ENCODE results near the gene ITGA4.

DNA sequence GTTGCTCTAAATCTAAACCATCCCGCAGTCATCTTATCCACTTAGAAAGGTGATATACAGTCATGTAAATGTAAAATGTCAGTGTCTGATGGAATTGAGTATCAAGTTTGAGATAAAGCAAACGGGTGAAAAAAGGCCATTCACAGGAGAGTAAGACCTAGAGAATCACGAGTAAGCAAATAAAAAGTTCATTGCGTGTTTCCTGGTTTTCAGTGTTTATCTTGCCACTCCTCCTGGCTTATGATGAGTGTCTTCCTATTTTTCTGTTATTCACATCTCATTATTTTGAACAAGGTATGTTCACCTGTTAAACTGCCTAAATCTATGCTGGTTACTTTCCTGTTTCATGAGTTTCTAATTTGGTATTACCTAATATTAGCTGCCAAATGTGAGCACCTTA, 68.8 kb downstream of the ITGA4 start:
- no peak for TF ChIP-seq RFX5 (IDR thresholded peaks at IDR 0.05)
- no peak for TF ChIP-seq POLR2A (IDR thresholded peaks at IDR 0.05; ENCODE audit: low read length)
- no peak for TF ChIP-seq CEBPB (IDR thresholded peaks at IDR 0.05)
- TF ChIP-seq POLR2AphosphoS2 (conservative IDR thresholded peaks at IDR 0.05; ENCODE audit: low read length) = no peak
- no peak for TF ChIP-seq CTCF (IDR thresholded peaks at IDR 0.05)
- no peak for TF ChIP-seq MYC (IDR thresholded peaks at IDR 0.05; ENCODE audit: borderline replicate concordance, low read length)
- TF ChIP-seq CHD2 (IDR thresholded peaks at IDR 0.05; ENCODE audit: low read length, partially characterized antibody) = no peak
- TF ChIP-seq GATA3 (IDR thresholded peaks at IDR 0.05; ENCODE audit: borderline replicate concordance) = no peak
- TF ChIP-seq JUN (IDR thresholded peaks at IDR 0.05) = no peak
- TF ChIP-seq NR3C1 (IDR thresholded peaks at IDR 0.05) = no peak
- TF ChIP-seq, protein P1, sequence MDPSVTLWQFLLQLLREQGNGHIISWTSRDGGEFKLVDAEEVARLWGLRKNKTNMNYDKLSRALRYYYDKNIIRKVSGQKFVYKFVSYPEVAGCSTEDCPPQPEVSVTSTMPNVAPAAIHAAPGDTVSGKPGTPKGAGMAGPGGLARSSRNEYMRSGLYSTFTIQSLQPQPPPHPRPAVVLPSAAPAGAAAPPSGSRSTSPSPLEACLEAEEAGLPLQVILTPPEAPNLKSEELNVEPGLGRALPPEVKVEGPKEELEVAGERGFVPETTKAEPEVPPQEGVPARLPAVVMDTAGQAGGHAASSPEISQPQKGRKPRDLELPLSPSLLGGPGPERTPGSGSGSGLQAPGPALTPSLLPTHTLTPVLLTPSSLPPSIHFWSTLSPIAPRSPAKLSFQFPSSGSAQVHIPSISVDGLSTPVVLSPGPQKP (IDR thresholded peaks at IDR 0.05; ENCODE audit: low read depth, low read length) = no peak
- TF ChIP-seq SMC3 (IDR thresholded peaks at IDR 0.05) = no peak

All from A549 (cell line).